ENCODE results near the gene OR51I2. TPM values are rescaled to one million over a fixed set of nuclear protein-coding genes. Genes with fewer than 3 reads are reported as not detected.

The OR51I2 gene, protein sequence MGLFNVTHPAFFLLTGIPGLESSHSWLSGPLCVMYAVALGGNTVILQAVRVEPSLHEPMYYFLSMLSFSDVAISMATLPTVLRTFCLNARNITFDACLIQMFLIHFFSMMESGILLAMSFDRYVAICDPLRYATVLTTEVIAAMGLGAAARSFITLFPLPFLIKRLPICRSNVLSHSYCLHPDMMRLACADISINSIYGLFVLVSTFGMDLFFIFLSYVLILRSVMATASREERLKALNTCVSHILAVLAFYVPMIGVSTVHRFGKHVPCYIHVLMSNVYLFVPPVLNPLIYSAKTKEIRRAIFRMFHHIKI
- polyA plus RNA-seq (ENCODE audit: insufficient read depth in 1 of 5, insufficient read length in 5 of 5, low replicate concordance in 1 of 5): not detected
- long read RNA-seq, donor 1: 0 reads
- long read RNA-seq, donor 2: 0 reads
- long read RNA-seq, donor 3: 0 reads
- long read RNA-seq, donor 4: 0 reads
- long read RNA-seq, donor 5: 0 reads
- long read RNA-seq, donor 6: 0 reads
- long read RNA-seq, donor 7: 0 reads
- long read RNA-seq, donor 8: 0 reads

GRCh38 chr11:5449023-5449422 lies at the start of gene OR51I2:
TSS of gene OR51I2 (plus strand) at chr11:5449323. CDS start at chr11:5453489, 4,166 bp downstream.
- no peak for DNase-seq

GRCh38 chr11:5405173-5405572 lies 44.0 kb upstream of the OR51I2 start:
- no peak for DNase-seq

GRCh38 chr11:5420993-5421392 lies 28.1 kb upstream of the OR51I2 start:
- no peak for DNase-seq

DNA sequence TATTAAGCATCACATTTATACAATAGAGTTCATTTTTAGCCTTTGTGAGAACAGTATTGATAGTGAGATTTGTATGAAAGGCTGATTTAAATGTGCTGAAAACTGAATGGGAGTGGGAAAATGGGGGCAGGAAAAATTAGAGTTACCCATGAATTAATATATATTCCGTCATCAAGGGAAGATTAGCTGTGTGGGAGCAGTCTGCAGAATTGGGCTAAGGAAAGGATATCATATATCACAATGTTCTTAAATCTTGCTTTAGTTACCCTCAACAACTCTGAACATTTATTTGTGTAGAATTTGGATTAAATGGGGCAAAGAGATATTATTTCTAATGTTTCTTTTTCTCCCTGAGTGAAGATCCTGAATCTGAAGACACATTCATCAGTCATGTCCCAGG lies 27.3 kb upstream of the OR51I2 start, which contains the start of gene OR51Q1:
Gene OR51Q1 (plus strand): TSS at position 301 of the 400 bp plus-strand sequence. CDS start 90 bp downstream, at position 391.
- DNase-seq: no peak

DNA sequence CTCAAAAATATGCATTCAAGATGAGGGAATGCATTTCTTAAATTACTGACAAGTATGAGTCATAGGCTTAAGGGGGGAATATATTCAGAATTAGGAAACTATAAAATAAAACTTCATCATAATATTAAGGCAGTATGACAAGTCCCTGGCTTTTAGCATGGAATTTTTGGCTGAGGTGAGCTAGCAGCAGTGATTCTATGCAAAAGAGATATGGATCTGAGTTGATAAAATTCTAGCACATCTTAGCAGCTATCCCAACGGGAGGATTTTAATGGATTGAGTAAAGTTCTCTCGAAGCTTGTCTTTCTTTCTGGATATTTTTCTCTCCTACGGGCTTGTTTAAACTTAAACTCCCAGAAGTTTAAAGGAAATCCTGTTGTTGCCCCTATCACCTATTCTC lies 26.0 kb upstream of the OR51I2 start:
- no peak for DNase-seq

DNA sequence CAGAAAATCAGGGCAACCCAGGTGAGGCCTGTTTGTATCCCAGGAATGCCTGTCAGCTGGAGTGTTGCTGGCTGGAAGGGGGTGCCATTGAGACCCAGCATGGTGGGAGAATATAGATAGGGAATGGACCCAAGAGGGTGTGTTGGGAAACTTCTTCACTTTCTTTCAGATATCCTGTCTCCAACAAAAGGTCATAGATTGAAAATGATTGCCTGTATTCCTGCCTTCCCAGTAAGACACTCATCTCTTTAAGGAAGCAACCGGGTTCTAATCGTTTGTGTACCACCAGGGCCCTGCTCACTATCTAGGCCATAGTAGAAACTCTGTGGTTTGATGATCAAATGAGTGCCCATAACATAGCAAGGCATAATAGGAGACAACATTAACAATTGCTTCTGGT lies 7.7 kb upstream of the OR51I2 start, which contains the start of gene OR51I1:
Gene OR51I1 (minus strand): TSS at position 101 of the 400 bp plus-strand sequence. CDS start 0 bp downstream, at position 101.
- no peak for DNase-seq

GRCh38 chr11:5443835-5444393 lies 5.2 kb upstream of the OR51I2 start:
- no peak for DNase-seq

DNA sequence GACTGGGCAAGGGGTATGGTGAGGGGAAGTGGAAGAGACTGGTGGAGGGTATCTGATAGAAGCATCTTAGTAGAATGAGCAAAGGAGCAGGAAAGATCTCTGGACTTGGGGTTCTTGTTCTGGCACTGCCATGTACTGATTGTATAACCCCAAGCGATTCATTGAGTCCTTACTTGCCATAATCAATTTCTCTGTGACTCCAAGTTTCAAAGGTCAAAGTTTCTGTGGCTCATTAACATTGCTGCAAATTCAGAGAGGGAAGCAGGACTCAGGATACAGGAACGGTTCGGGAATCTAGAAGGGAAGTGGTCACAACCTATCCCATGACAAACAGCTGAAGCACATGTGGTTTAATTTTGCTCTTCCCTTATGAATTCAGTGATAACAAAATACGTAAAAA lies 309 bp downstream of the OR51I2 start:
- no peak for DNase-seq

DNA sequence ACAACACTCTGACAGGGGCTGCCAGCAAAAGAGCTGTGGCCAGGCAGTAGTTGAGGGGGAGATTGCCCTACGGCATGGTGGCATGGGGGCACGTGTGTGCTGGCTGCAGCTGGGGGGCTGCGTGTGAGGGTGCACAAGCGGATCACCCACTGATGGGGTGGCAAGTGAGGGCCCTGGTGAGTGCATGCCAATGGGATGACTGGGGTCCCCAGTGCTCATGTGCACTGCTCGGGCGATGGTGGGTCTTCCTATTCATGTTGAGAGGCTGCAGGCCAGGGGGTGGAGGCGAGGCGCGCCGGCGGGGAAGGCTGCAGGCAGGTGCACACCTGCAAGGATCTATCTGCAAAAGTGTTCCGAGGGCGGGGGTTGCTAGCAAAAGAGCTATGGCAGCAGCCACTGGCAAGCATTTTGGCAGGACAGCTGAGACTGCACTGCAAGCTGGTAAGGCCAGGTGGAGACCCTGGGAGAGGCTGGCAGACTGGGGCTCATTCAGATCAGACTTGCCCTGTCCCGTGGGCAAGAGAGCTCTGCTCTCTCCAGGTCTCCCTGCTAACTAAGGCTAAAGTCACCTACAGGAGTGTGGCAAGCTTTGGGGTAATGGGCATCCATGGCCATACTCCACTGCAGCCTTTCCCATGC lies 12.0 kb downstream of the OR51I2 start:
- DNase-seq: no peak

DNA sequence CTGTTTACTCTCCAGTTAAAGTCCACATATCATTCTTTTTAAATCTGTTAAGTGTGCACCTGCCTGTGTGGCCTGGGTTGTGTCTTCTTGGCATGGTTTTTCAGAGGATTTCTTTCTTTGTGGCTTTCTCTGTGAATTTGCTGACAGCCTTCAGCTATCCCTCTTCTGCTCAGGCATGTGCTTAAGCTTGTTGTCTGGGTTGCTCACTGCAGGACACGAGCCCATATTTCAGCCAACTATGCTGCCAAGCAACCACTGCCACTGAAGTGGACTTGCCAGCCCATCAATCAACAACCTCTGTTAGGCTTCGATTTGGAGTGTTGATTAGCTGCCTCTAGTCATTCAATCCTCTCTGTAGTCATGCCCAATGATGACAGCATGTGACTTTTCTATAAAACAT lies 18.4 kb downstream of the OR51I2 start:
- peak in 1 of 2 donors; percentile 1 for DNase-seq

- no peak for DNase-seq
Measured at GRCh38 chr11:5473921-5474320, 24.8 kb downstream of the OR51I2 start.

DNA sequence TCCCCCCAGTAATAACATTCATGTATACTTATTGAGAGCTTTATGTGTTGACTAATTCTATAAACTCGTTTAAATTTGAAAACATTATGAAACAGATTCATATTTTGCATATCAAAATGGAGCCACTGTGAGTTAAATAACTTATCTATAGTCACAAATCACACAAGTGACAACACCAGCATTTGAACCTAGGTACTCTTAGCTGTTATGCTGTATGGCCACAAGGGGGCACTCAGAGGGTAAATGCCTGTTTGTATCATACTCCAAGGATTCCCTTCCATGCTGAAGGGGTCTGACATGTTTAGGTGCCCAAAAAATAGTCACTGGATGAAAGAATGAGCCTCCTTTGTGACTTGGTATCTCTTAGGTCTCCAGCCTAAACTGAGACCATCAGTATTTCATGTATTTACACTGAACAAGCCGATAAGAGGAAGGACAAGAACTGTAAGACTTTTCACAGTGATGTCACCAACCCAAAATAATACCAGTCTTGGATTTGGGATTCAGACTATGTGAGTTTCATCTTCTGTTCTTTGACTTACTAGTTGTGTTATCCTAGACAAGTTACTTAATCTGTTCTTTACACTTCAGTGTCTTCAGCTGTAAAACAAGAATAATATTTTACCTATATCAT lies 27.2 kb downstream of the OR51I2 start:
- peak in 1 of 2 donors; percentile 20 for DNase-seq

DNA sequence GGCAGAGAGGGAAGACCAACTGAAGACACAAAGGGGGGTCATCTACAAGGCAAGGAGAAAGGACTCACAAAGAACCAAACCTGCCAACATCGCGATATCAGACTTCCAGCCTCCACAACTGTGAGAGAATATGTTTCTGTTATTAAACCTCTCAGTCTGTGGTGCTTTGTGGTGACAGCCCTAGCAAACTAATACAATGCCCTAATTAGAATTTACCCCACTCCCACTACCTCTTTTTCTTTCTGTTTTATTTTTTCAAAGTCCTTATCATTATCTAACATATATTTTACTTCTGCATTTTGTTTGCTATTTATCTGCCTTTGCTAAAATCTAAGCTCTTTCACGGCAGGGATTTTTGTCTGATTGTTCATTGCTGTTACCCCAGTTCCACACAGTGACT lies 36.9 kb downstream of the OR51I2 start:
- no peak for DNase-seq

DNA sequence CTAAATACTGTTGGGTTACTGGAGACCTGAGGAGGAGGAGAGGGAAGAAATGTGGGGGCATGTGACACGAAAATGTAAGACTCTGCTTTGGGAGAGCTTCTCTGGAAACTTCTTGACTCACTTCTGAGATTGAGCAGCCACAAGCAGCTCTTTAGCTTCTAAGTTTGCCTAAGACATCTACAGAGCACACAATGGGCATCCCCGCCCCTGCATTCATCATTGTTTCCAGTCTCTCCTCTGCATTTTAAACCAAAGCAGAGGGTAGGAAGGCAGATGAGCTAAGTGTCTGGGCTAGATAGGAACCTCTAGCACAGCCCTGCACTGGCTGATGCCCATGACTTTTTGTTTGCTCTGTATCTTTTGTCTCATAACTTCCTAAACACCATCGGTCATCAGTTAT lies 37.3 kb downstream of the OR51I2 start:
- no peak for DNase-seq

DNA sequence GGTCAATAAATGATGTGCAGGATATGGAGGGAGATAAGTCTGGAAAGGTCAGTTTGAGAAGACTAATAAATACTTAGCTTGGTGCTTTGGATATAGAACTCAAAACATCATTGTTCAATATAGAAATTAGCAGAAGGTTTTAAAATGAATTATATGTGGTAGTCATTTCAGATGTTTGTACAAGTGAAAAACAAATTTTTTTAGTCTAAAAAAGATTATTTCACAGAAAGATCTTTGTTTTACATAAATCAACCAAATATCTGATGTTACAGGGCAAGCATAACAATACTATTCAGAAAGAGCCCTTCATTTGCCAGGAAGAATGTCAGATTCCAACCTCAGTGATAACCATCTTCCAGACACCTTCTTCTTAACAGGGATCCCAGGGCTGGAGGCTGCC lies 39.3 kb downstream of the OR51I2 start, which contains the start of gene OR52D1:
Gene OR52D1 (plus strand): TSS at position 301 of the 400 bp plus-strand sequence. CDS start 22 bp downstream, at position 323.
- no peak for DNase-seq

DNA sequence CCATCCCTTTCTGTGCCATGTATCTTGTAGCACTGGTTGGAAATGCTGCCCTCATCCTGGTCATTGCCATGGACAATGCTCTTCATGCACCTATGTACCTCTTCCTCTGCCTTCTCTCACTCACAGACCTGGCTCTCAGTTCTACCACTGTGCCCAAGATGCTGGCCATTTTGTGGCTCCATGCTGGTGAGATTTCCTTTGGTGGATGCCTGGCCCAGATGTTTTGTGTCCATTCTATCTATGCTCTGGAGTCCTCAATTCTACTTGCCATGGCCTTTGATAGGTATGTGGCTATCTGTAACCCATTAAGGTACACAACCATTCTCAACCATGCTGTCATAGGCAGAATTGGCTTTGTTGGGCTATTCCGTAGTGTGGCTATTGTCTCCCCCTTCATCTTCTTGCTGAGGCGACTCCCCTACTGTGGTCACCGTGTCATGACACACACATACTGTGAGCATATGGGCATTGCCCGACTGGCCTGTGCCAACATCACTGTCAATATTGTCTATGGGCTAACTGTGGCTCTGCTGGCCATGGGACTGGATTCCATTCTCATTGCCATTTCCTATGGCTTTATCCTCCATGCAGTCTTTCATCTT lies 39.8 kb downstream of the OR51I2 start:
- no peak for DNase-seq

DNA sequence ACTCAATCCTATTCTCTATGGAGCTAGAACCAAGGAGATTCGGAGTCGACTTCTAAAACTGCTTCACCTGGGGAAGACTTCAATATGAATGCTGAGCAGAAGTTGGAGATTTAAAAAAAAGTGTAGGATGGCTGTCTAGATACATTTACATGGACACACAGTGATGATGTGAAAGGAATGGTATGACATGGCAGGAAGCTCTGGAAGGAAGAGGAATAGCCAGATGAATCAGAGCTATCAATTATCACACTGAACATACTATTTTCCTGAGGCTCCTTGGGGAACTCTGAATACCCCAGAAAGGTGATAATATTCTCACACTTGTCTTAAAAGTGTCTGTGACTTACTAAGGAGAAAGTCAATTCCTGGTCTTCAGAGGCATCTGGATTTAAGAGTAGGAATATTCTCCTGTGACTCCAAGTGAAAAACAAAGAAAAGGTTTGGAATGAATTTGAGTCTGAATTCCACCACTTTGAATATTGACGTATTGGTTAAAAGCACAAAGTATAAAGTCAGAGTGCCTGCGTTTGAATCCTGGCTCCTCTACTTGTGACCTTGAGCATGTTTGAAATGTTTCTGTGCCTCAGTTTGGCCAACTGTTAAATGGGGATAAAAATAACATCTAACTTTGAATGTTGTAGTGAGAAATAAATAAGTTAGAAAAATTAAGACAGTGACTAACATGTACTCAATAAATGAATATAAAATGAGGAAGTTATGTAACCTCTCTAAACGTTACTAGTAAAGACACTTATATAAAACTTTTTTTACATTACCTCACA lies 40.6 kb downstream of the OR51I2 start:
- no peak for DNase-seq

- DNase-seq: no peak
Measured at GRCh38 chr11:5499671-5500070, 50.5 kb downstream of the OR51I2 start.

DNA sequence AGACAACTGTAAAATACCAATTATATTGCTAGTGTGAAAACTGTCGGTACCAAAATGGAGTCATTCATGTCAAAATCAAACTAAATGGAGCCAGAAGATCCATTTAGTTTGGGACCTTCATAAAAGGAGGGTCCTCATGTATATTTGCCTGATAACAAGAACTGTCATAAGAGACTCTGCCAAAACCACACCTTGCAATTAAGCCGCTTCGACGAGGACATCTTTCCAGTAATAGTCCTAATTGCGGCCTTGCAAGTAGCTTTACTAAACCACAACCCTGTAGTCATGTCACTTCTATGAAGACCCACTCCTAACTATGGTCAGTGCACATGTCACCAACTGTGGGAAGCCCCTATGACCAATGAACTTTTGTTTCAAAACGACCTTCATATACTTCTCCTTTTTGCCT lies 51.3 kb downstream of the OR51I2 start:
- DNase-seq: no peak

DNA sequence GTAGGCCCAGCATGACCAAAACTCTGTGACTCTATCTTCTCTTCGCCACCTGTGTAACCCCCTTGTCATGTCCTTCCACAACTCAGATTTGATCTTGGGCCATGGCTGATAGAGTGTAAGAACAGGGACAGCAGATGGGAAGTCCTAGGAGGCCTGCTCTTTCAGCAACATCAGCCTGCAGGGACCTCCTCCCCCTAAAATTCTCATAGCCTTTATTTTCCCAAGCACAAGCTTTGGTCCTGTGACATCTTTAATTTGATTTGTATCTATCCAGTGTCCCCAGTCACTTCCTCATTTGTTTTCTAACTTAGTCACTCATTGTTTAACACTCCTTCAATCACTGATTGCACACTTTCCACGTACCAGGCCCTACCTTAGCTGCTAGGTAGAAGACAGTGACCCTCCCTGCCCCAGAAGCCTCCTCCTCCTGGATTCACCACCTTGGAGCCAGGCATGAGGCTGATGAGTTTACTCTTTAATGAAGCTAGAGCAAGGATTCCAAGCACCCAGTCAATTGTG lies 55.3 kb downstream of the OR51I2 start:
- no peak for DNase-seq

Data from right lung (tissue), 10 donors.